NCI-H1048 (cell line): ENCODE results near the gene LTBP1.
"Not testable (repeated sequence)": the region's sequence is repeated elsewhere in the genome, so short reads cannot be mapped to it uniquely, and the experiment has no call there.

Source experiments
- DNase-seq: peaks from one replicate; lab custom pipeline; 2025; lab: John Stamatoyannopoulos, UW

The LTBP1 gene

GRCh38 chr2:33384599-33384961 is 437.8 kb downstream of the LTBP1 start:
- DNase-seq: no peak

- DNase-seq: no peak
Measured at GRCh38 chr2:33388996-33389395, 442.2 kb downstream of the LTBP1 start.

- DNase-seq: not testable (repeated sequence)
Measured at GRCh38 chr2:33389695-33390094, 442.9 kb downstream of the LTBP1 start.

GRCh38 chr2:33391529-33392255 is 444.9 kb downstream of the LTBP1 start:
- no peak for DNase-seq

GRCh38 chr2:33392366-33392765 is 445.6 kb downstream of the LTBP1 start:
- DNase-seq: no peak

- no peak for DNase-seq
Measured at GRCh38 chr2:33395034-33395433, 448.3 kb downstream of the LTBP1 start.

- DNase-seq: peak; percentile 26
Measured at GRCh38 chr2:33395655-33396249, 449.0 kb downstream of the LTBP1 start.

GRCh38 chr2:33404321-33404720 is 457.6 kb downstream of the LTBP1 start:
- DNase-seq: no peak

GRCh38 chr2:33406622-33407021 is 459.9 kb downstream of the LTBP1 start:
- no peak for DNase-seq

- no peak for DNase-seq
Measured at GRCh38 chr2:33408109-33408508, 461.4 kb downstream of the LTBP1 start.

GRCh38 chr2:33409417-33409955 is 462.7 kb downstream of the LTBP1 start:
- DNase-seq: no peak

GRCh38 chr2:33411765-33412164 is 465.0 kb downstream of the LTBP1 start:
- DNase-seq: no peak

GRCh38 chr2:33412920-33413319 is 466.2 kb downstream of the LTBP1 start:
- no peak for DNase-seq

- DNase-seq: no peak
Measured at GRCh38 chr2:33419581-33420200, 472.9 kb downstream of the LTBP1 start.

GRCh38 chr2:33420726-33421125 is 474.0 kb downstream of the LTBP1 start:
- DNase-seq: no peak

- no peak for DNase-seq
Measured at GRCh38 chr2:33421820-33422219, 475.1 kb downstream of the LTBP1 start.

GRCh38 chr2:33425161-33425560 is 478.4 kb downstream of the LTBP1 start:
- no peak for DNase-seq

GRCh38 chr2:33425586-33426031 is 478.9 kb downstream of the LTBP1 start:
- DNase-seq: no peak

- DNase-seq: peak; percentile 42
Measured at GRCh38 chr2:33426666-33427231, 480.0 kb downstream of the LTBP1 start.

- no peak for DNase-seq
Measured at GRCh38 chr2:33430077-33430476, 483.3 kb downstream of the LTBP1 start.

GRCh38 chr2:33430856-33431255 is 484.1 kb downstream of the LTBP1 start:
- DNase-seq: no peak

GRCh38 chr2:33432871-33433270 is 486.1 kb downstream of the LTBP1 start:
- DNase-seq: no peak
